A549 treated with GW870086 at 1 μM for 4 hours (cell line): Measurements from ENCODE around the gene CD37. TPM values are rescaled to one million over a fixed set of nuclear protein-coding genes. Genes with fewer than 3 reads are reported as not detected.

Source experiments
- total RNA-seq: library from RNA; stranded (reverse); fragments of 200-300 nt; extraction: Qiagen RNA extraction; gene quantifications from 5 replicates; pipeline ENCODE4 v1.2.3, GENCODE V29; 2022; ENCODE audit warnings: low read depth

Gene CD37
- total RNA-seq: not detected in 5 replicates

GRCh38 chr19:49335071-49335783, at the start of gene CD37:
TSS of gene CD37 (plus strand) at chr19:49335406. CDS start at chr19:49335541, 135 bp downstream.

GRCh38 chr19:49324801-49325576, 10.2 kb upstream of the CD37 start, which contains the start of gene SLC6A16:
TSS of gene SLC6A16 (minus strand) at chr19:49325191. CDS start at chr19:49311347, 13,844 bp downstream.

GRCh38 chr19:49362048-49362928, 27.1 kb downstream of the CD37 start, which contains the start of gene TEAD2:
TSS of gene TEAD2 (minus strand) at chr19:49362416. CDS start at chr19:49360075, 2,341 bp downstream.

GRCh38 chr19:49363268-49364082, 28.3 kb downstream of the CD37 start, which contains the start of gene DKKL1:
TSS of gene DKKL1 (plus strand) at chr19:49363877. CDS start at chr19:49363999, 122 bp downstream.

GRCh38 chr19:49387936-49388372, 52.7 kb downstream of the CD37 start, which contains the start of gene KASH5:
TSS of gene KASH5 (plus strand) at chr19:49388249. CDS start at chr19:49390884, 2,635 bp downstream.

Other genes with a start within 250 kb of the CD37 start
- 302 to 324 TPM (median 319 TPM) in 5 replicates for gene SNRNP70, start 250.0 kb upstream of the CD37 start, total RNA-seq
- gene LIN7B, start 221.0 kb upstream of the CD37 start, total RNA-seq: 5.7 to 7.1 TPM (median 6.7 TPM) in 5 replicates
- 1.5 to 2.5 TPM (median 1.6 TPM) in 5 replicates for gene C19orf73, start 216.3 kb upstream of the CD37 start, total RNA-seq
- 4.5 to 8.8 TPM (median 8.1 TPM) in 5 replicates for gene PPFIA3, start 215.9 kb upstream of the CD37 start, total RNA-seq
- 0.06 TPM in 2 of 5 replicates, not detected in the others for gene HRC, start 180.0 kb upstream of the CD37 start, total RNA-seq
- gene TRPM4, start 177.6 kb upstream of the CD37 start, total RNA-seq: 6.9 to 10.2 TPM (median 8.4 TPM) in 5 replicates
- gene SLC6A16, start 10.2 kb upstream of the CD37 start, total RNA-seq: 0.62 to 1.6 TPM (median 0.81 TPM) in 5 replicates
- gene TEAD2, start 27.0 kb downstream of the CD37 start, total RNA-seq: 12.6 to 19.1 TPM (median 17.7 TPM) in 5 replicates
- 0.70 to 1.1 TPM (median 0.89 TPM) in 5 replicates for gene DKKL1, start 28.5 kb downstream of the CD37 start, total RNA-seq
- 0.33 TPM in 1 of 5 replicates, not detected in the others for gene KASH5, start 52.8 kb downstream of the CD37 start, total RNA-seq
- 0.46 TPM in 1 of 5 replicates, not detected in the others for gene PTH2, start 88.0 kb downstream of the CD37 start, total RNA-seq
- 0.08 to 0.30 TPM (median 0.14 TPM) in 5 replicates for gene GFY, start 90.0 kb downstream of the CD37 start, total RNA-seq
- gene SLC17A7, start 106.1 kb downstream of the CD37 start, total RNA-seq: 0.51 to 0.57 TPM (median 0.53 TPM) in 5 replicates
- 89.3 to 95.7 TPM (median 93.6 TPM) in 5 replicates for gene PIH1D1, start 116.4 kb downstream of the CD37 start, total RNA-seq
- gene ALDH16A1, start 117.8 kb downstream of the CD37 start, total RNA-seq: 19.5 to 25.6 TPM (median 23.9 TPM) in 5 replicates
- 0.69 to 1.8 TPM (median 1.4 TPM) in 5 replicates for gene FLT3LG, start 138.8 kb downstream of the CD37 start, total RNA-seq
- gene RPL13A, start 152.2 kb downstream of the CD37 start, total RNA-seq: 3,723 to 4,607 TPM (median 4,089 TPM) in 5 replicates
- 3,748 to 4,968 TPM (median 3,902 TPM) in 5 replicates for gene RPS11, start 161.0 kb downstream of the CD37 start, total RNA-seq
- gene FCGRT, start 177.3 kb downstream of the CD37 start, total RNA-seq: 21.0 to 33.8 TPM (median 29.8 TPM) in 5 replicates
- 1.2 to 2.3 TPM (median 2.1 TPM) in 5 replicates for gene RCN3, start 192.6 kb downstream of the CD37 start, total RNA-seq
- gene NOSIP, start 245.2 kb downstream of the CD37 start, total RNA-seq: 91.1 to 111 TPM (median 104 TPM) in 5 replicates
- gene PRRG2, start 245.9 kb downstream of the CD37 start, total RNA-seq: 0.45 to 0.95 TPM (median 0.87 TPM) in 5 replicates